GM21619 (cell line): ENCODE measurements around the gene FAM168A.
"Not testable (repeated sequence)": the region's sequence is repeated elsewhere in the genome, so short reads cannot be mapped to it uniquely, and the experiment has no call there.

Experiments
- ATAC-seq: cut with Tn5 transposase; IDR thresholded peaks from one replicate; pipeline ENCODE4 v1.9.1; 2021; ENCODE audit not compliant: unreplicated experiment

The FAM168A gene

DNA sequence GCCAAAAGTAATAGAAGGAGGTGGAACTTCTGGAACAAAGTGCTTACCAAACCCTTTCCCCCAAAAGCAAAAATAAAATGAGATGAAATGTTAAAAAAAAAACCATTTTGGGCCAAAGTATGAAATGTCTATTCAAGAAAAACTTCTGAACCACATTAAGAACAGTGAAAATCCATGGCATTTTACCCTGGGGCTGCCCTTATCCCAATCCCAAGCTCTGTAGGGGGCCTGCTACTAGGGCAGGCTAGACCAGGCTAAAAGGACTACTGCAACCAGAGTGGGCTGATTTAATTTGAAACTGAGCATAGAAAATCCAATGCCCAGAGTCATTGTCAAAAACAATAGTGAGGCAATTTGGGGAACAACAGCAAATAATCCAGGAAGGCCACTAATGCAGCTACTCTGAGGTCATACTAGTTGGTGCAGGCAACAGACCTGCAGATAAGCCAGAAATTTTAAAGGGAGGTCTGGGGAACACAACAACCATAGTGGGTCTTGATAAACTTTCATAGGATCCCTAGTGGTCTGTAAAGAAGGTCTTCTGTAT lies 122.3 kb downstream of the FAM168A start:
- no peak for ATAC-seq

DNA sequence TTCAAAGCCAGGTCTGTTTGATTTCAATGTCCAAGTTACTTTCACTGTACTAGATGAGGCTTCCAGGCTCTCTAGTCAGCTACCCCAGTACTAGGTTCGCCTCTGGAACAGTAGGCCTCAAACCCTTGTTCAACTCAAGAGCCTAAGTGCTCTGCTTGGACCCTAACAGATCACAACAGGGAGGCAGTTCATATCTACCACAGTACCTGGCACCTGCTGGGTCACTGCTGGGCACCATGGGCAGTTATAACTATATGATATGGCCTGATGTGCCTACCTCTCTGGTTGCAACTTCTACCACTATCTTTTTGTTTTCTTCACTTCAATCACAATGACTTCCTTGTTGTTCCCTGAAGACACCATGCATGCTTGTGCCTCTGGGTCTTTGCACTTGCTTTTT lies 124.7 kb downstream of the FAM168A start:
- no peak for ATAC-seq

GRCh38 chr11:73470036-73470612 lies 127.8 kb downstream of the FAM168A start:
- ATAC-seq, result not testable (repeated sequence)

- no peak for ATAC-seq
Measured at GRCh38 chr11:73469401-73469800, 128.5 kb downstream of the FAM168A start.

DNA sequence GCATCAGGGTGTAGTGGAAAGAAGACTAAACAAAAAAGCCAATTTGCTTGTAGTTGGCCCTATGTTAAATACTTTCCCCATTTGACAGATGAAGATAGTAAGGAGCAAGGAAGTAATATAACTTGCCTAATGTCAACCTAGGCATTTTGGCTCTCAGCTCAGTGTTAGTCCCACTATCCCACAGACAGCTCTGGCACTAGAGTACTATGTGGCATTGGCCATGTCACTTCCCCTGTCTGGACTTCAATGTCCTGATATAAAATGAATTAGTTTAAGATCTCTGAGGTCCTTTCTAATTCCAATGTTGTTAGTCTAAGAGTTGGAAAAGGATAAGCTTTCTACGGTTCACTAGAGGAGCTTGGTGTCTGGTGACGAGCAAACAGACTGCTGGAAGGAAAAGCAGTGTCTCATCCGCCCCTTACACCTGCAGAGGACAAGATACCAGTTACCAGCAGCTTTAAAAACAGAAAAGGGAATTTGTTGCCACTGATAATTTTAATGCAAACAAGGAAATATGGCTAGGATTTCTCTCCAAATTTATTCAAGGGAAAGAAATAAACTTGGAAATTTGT lies 129.2 kb downstream of the FAM168A start:
- ATAC-seq, result no peak

GRCh38 chr11:73467505-73467904 lies 130.4 kb downstream of the FAM168A start:
- ATAC-seq, result no peak

- ATAC-seq, result no peak
Measured at GRCh38 chr11:73466643-73467042, 131.3 kb downstream of the FAM168A start.

DNA sequence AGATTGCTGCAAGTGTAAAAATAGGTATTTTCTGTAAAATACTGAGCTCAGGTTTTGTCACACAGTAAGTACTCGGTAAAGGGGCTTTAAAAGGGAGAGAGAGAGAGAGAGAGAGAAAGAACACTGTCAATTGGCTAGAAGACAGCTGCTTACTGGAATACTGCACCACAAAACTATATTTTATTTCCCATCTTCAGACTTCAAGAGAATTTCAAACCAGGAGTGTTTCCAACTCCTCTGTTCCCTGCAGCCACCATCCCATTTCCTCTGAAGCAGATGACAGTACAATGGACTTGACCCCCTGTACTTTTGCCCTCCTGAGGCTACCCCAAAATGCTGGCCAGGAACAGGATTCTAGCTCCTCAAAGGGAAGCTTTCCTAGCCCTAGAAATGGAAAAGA lies 132.0 kb downstream of the FAM168A start:
- ATAC-seq, result no peak

- ATAC-seq, result no peak
Measured at GRCh38 chr11:73465023-73465675, 132.8 kb downstream of the FAM168A start.

- ATAC-seq, result no peak
Measured at GRCh38 chr11:73464347-73464746, 133.6 kb downstream of the FAM168A start.

- no peak for ATAC-seq
Measured at GRCh38 chr11:73463359-73463758, 134.6 kb downstream of the FAM168A start.

- no peak for ATAC-seq
Measured at GRCh38 chr11:73461964-73462363, 135.9 kb downstream of the FAM168A start.

DNA sequence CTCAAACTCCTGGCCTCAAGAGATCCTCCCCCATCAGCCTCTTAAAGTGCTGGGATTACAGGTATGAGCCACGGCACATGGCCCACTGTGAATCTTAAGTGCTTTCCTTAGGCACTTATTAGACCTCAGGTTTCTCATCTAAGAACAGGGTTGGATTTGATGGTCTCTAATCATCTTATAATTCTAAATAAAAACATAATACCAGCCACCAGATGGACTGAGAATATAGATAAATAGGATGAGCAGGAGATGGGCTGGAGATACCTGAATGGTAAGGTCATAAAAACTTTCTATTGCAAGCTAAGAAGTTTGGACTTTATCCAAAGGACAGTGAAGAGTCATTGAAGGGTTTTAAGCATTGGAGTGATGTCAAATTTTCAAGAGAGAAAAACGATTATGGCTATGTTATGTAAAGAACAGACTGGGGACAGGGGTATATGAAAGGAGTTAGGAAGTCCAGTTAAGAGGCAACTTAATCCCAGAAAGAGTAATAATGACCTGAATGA lies 136.5 kb downstream of the FAM168A start:
- ATAC-seq, result no peak

- ATAC-seq, result no peak
Measured at GRCh38 chr11:73458201-73458600, 139.7 kb downstream of the FAM168A start.

GRCh38 chr11:73454987-73455386 lies 142.9 kb downstream of the FAM168A start:
- ATAC-seq, result no peak

DNA sequence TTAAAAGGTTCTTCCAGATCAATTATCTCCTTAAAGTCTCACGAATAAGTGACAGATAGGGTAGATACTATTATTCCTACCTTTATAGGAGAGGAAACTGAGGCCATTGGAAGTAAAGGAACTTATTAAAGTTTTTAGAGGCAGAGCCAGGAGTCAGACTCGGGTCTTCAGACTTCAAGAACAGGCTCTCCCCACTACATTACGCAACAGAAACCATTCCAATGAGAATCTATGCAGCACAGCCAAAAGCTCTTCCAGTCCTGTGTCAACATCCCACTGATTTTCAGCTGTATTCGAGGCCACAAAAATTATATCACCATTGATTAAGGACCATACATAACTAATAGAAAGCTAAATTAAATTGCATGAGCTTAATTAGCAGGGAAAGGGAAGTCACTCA lies 144.3 kb downstream of the FAM168A start:
- no peak for ATAC-seq

- no peak for ATAC-seq
Measured at GRCh38 chr11:73452726-73453125, 145.2 kb downstream of the FAM168A start.

- no peak for ATAC-seq
Measured at GRCh38 chr11:73451896-73452295, 146.0 kb downstream of the FAM168A start.

DNA sequence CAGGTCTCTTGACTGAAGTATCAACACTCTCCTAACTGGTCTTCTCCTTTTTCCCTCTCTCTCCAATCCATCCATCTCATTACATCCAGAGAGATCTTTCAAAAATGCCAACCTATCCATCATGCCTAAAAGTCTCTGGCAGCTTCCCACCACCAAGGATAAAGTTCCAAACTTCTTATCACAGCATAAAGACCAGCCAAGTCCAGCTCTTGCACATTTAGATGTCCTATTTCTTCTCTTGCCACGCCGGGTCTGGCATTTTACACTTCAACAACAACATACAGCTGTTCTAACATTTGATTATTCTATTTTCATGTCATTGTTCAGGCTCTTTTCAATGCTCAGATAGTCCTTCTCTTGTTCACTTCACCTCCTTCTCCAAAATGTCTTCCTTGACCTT lies 151.1 kb downstream of the FAM168A start:
- no peak for ATAC-seq

DNA sequence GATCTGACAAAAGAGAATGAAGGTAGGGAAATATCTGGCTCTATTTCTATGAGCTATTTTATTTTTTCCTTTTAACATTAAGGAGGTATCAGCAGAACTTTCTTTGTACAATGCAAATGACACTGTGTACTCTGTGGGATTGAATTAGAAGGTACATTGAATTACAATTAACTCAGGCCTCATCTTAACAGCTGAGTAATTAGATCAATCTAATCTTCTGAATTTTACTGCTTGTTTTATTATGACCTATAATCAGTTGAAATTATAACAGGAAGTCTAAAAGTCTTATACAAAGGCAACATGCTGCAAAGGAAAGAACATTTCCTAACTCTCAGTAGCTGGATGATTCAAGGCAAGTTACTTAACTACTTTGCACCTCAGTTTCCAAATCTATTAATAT lies 151.9 kb downstream of the FAM168A start:
- ATAC-seq, result no peak

DNA sequence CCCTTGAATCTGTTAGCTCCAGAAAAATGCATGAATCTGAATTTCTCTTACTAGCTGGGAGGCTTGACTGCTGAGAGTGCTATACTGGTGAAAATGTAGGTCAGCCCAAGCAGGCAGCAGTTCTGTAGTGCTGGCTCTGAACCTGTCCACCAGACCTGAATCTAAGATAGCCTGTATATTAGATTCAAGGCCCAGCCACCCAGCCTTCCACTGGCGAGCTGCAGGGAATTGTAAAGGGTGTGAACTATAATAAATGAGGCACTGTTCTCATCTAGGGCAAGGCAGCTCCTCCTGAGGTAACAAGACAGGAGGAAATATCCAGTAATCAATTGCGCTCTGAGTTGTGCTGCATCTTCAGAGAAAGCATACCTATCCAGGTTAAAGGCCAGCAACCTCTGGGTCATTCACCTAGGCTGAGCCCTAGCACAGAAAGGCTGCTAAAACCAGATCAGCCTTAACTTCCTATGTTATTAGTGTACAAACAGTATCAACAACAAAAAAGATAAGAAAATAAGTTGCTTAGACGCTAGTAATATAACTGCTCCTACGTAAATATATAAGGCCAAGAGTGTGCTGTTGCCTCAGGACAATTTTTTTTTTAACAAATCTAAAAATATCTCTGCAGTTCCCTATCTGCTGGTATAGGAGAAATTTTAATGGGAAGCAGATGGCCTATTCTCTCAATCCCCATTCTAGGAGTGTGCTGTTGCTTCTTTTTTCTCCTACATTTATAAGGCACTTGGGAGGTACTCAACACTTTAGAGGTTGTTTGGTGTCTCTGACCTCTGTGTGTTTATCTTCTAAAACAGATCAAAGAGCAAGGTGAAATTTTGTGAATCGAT lies 158.7 kb downstream of the FAM168A start:
- ATAC-seq, result no peak
